SK-N-SH (cell line): Measurements from ENCODE around the gene GTPBP3. TPM values are rescaled to one million over a fixed set of nuclear protein-coding genes. Genes with fewer than 3 reads are reported as not detected.
"Not testable (repeated sequence)": the region's sequence is repeated elsewhere in the genome, so short reads cannot be mapped to it uniquely, and the experiment has no call there.

ENCODE experiments used
- CTCF ChIA-PET: fragments of 300-600, 350-600 bp; formaldehyde crosslinking; extraction: SDS; loops from one replicate; lab custom pipeline; 2021; lab: Yijun Ruan, JAX
- POLR2A ChIA-PET: fragments of 350-600 bp; sonication (Branson Sonifier 250); formaldehyde crosslinking; extraction: SDS; loops from one replicate; lab custom pipeline; 2020; ENCODE audit warnings: antibody characterized with exemption, inconsistent platforms; lab: Yijun Ruan, JAX
- DNase-seq: peaks from one replicate; pipeline ENCODE4 v3.0.0; 2012
- H2AFZ ChIP-seq: fragments of 200-600 bp; sonication (generic); 2 replicates; pipeline ENCODE4 v1.8.1; 2016; ENCODE audit warnings: antibody characterized with exemption, mild to moderate bottlenecking, low read depth
- H3F3A ChIP-seq: fragments of 200-600 bp; sonication (generic); replicated peaks from 2 replicates; pipeline ENCODE3; 2016; ENCODE audit warnings: antibody characterized with exemption, mild to moderate bottlenecking; ENCODE audit not compliant: insufficient read depth
- H3K27ac ChIP-seq, 2 experiments: fragments of 200-500 bp in 1 of 2; fragments of 200-600 bp in 1 of 2; sonication (Bioruptor generic) in 1 of 2; sonication (generic), shearing (Covaris generic) in 1 of 2; 2 replicates each; pipeline versions ENCODE4 v1.5.1 to v1.6.1; 2014 to 2016; ENCODE audit warnings: low read depth in 2 of 2, inconsistent platforms in 1 of 2, low read length in 1 of 2, mild to moderate bottlenecking in 1 of 2, mixed read lengths in 1 of 2
- H3K27me3 ChIP-seq: fragments of 200-600 bp; sonication (generic), shearing (Covaris generic); 2 replicates; pipeline ENCODE4 v1.6.1; 2016; ENCODE audit warnings: mixed run types; ENCODE audit not compliant: insufficient read depth
- H3K36me3 ChIP-seq, 2 experiments: fragments of 200-500 bp in 1 of 2; fragments of 200-600 bp in 1 of 2; sonication (Bioruptor generic) in 1 of 2; sonication (generic) in 1 of 2; replicated peaks in 1 of 2; 2 replicates each; pipeline versions ENCODE3 to v1.5.1; 2014 to 2016; ENCODE audit warnings: low read length in 1 of 2, mild to moderate bottlenecking in 1 of 2; ENCODE audit not compliant: insufficient read depth in 2 of 2, control insufficient read depth in 1 of 2
- H3K4me1 ChIP-seq, 2 experiments: fragments of 200-500 bp in 1 of 2; fragments of 200-600 bp in 1 of 2; sonication (Bioruptor generic) in 1 of 2; sonication (generic), shearing (Covaris generic) in 1 of 2; 2 replicates each; pipeline versions ENCODE4 v1.5.1 to v1.6.1; 2014 to 2016; ENCODE audit warnings: low read depth in 1 of 2, low read length in 1 of 2, mixed run types in 1 of 2; ENCODE audit not compliant: insufficient read depth in 2 of 2, control insufficient read depth in 1 of 2
- H3K4me2 ChIP-seq: fragments of 200-600 bp; sonication (generic), shearing (Covaris generic); 2 replicates; pipeline ENCODE4 v1.6.1; 2017; ENCODE audit warnings: mixed run types
- H3K4me3 ChIP-seq, 2 experiments: fragments of 200-500 bp in 1 of 2; fragments of 200-600 bp in 1 of 2; sonication (Bioruptor generic) in 1 of 2; sonication (generic), shearing (Covaris generic) in 1 of 2; 2 replicates each; pipeline versions ENCODE4 v1.5.1 to v1.8.1; 2014 to 2016; ENCODE audit warnings: low read depth in 2 of 2, inconsistent platforms in 1 of 2, low read length in 1 of 2, mild to moderate bottlenecking in 1 of 2, mixed read lengths in 1 of 2, moderate library complexity in 1 of 2
- H3K79me2 ChIP-seq: fragments of 200-600 bp; sonication (generic); 2 replicates; pipeline ENCODE4 v1.8.1; 2017; ENCODE audit warnings: mild to moderate bottlenecking; ENCODE audit not compliant: insufficient read depth
- H3K9ac ChIP-seq: fragments of 200-600 bp; sonication (generic); 2 replicates; pipeline ENCODE4 v1.6.1; 2017; ENCODE audit warnings: mixed run types
- H3K9me2 ChIP-seq: fragments of 200-600 bp; sonication (generic); 2 replicates; pipeline ENCODE4 v1.6.1; 2017; ENCODE audit warnings: mixed run types
- H3K9me3 ChIP-seq: fragments of 200-600 bp; sonication (generic); 2 replicates; pipeline ENCODE4 v1.6.1; 2017; ENCODE audit warnings: mixed run types, mild to moderate bottlenecking, moderate library complexity
- H4K20me1 ChIP-seq: fragments of 200-600 bp; sonication (generic); 2 replicates; pipeline ENCODE4 v1.6.1; 2017; ENCODE audit warnings: mild to moderate bottlenecking, mixed run types; ENCODE audit not compliant: insufficient read depth
- CHD2 ChIP-seq: fragments of 150-350 bp; IDR thresholded peaks from 2 replicates; pipeline ENCODE4 v1.6.1; 2018; ENCODE audit warnings: low read length; ENCODE audit not compliant: partially characterized antibody
- EZH2phosphoT487 ChIP-seq: fragments of 200-600 bp; sonication (generic); IDR thresholded peaks from 2 replicates; pipeline ENCODE4 v1.6.1; 2017; ENCODE audit warnings: low read depth, mixed run types, mild to moderate bottlenecking, antibody characterized with exemption, moderate library complexity, borderline replicate concordance
- MXI1 ChIP-seq: IDR thresholded peaks from 2 replicates; pipeline ENCODE4 v1.6.1; 2012; ENCODE audit warnings: mild to moderate bottlenecking, low read depth, low read length, improper control_type of control experiment
- PBX3 ChIP-seq: IDR thresholded peaks from 2 replicates; pipeline ENCODE4; 2012
- RAD21 ChIP-seq: IDR thresholded peaks from 2 replicates; pipeline ENCODE4 v1.6.1; 2012; ENCODE audit warnings: mild to moderate bottlenecking, low read length
- SMC3 ChIP-seq: IDR thresholded peaks from 2 replicates; pipeline ENCODE4 v1.6.1; 2012; ENCODE audit warnings: low read depth, low read length, improper control_type of control experiment
- TEAD4 ChIP-seq: IDR thresholded peaks from 2 replicates; pipeline ENCODE4 v1.4.0; 2012; ENCODE audit warnings: mild to moderate bottlenecking, borderline replicate concordance; ENCODE audit not compliant: insufficient read depth
- YY1 ChIP-seq: IDR thresholded peaks from 2 replicates; pipeline ENCODE4 v1.4.0; 2012; ENCODE audit warnings: low read depth, mild to moderate bottlenecking
- WGBS: methylation state at CpG from one replicate; pipeline ENCODE4 v1.1.6; 2017; ENCODE audit warnings: low lambda C conversion rate; 5-methylcytosine and 5-hydroxymethylcytosine counted together
- polyA plus RNA-seq, 3 experiments: library from polyadenylated mRNA; depleted of rRNA; stranded (reverse); fragments of >200 nt; gene quantifications; 2 replicates each; pipeline ENCODE4 v1.2.3, GENCODE V29; 2012

GTPBP3 gene
- polyA plus RNA-seq, 1 of the 3 experiments (the other 2 are of a cell fraction), result 21.6 TPM

DNA sequence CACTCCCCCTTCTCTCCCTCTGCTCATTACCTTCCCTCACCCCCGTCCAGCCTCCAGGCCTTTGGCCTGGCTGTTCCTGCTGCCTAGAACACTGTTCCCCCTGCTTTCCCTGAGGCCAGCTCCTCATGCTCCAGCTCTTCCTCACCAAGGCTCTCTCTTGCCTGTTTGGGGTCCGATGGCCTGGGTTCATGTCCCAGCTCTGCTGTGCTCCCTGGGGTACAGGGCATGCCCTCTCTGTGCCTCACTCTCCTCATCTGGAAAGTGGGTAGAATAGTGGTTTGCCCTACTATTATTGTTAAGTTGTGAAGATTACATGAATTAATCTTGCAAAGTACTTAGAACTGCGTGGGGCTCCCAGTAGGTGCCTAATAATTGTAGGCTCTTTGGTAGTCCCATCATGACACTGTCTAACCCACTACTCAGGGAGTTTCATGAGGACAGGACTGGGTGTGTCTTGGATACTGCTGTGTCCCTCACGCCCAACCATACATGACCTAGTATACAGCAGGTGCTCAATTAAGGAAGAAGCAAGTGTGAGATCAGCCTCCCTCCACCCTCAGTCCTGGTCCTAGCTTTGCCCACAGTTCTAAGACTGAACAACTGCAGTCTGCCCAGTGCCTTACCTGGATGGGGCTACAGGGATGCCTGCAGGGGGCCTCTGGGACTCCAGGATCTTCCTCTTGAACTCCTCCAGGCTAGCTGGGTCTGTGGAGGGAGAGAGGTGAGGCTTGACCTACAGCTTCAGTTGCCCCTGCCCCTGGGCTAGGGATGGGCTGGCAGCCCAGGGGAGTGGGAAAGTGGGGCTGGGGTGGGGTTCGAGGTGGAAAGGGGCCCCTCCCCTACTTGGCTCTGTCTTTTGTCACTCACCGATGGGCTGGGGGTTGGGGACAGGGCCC lies 22.8 kb downstream of the GTPBP3 start:
- Histone ChIP-seq H3K9ac (no peak overlapping the region), H3K27ac (no peak overlapping the region), H3K4me1 (no peaks in the 10 kb centered on the region), H3K27me3 (no peaks in the 10 kb centered on the region), H3K9me3 (no peaks in the 10 kb centered on the region), H3K36me3 (no peaks in the 10 kb centered on the region), H3F3A (no peaks in the 10 kb centered on the region), H3K9me2 (no peaks in the 10 kb centered on the region), H3K4me3 (no peak overlapping the region), H3K79me2 (no peaks in the 10 kb centered on the region), H4K20me1 (no peaks in the 10 kb centered on the region), H2AFZ (no peak overlapping the region)
- CTCF ChIA-PET, result interaction anchor here (1.7 kb wide), 2 partner anchors 24 to 26 kb away, joined by 3 to 5 read pairs; no protein-coding TSS in a partner anchor
- WGBS, result 46% methylated on average over 5 of the region's 6 CpGs
- TF ChIP-seq YY1 (no peak), CHD2 (no peak), SMC3 (no peak), RAD21 (no peak), PBX3 (no peak), MXI1 (no peak), EZH2phosphoT487 (no peak), TEAD4 (no peak)
- TF ChIP-seq, all 33 proteins: peak for 0
- no peak overlapping the region for H3K4me2 ChIP-seq
- no peak for DNase-seq
- POLR2A ChIA-PET, result no interaction called here

DNA sequence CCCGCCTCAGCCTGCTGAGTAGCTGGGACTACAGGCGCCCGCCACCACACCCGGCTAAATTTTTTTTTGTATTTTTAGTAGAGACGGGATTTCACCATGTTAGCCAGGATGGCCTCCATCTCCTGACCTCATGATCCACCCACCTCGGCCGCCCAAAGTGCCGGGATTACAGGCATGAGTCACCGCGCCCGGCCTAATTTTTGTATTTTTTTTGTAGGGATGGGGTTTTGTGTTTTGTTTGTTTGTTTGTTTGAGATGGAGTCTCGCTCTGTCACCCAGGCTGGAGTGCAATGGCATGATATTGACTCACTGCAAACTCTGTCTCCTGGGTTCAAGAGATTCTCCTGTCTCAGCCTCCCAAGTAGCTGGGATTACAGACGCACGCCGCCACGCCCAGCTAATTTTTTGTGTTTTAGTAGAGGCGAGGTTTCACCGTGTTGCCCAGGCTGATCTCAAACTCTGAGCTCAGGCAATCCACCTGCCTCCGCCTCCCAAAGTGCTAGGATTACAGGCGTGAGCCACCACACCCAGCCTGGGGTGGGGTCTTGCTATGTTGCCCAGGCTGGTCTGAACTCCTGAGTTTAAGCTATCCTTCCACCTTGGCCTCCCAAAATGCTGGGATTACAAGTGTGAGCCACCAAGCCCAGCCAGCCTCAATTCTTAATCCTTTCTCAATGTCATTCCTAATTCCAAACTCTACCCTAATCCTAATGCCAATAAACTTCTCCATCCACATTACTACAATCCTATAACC lies 26.7 kb downstream of the GTPBP3 start:
- DNase-seq, H3K27me3 ChIP-seq, H3F3A ChIP-seq, H3K36me3 ChIP-seq, H3K4me1 ChIP-seq, H3K9ac ChIP-seq, H4K20me1 ChIP-seq, H3K9me3 ChIP-seq, H3K9me2 ChIP-seq, H3K4me3 ChIP-seq, H3K79me2 ChIP-seq, H3K27ac ChIP-seq, H2AFZ ChIP-seq, POLR2A ChIA-PET, H3K4me2 ChIP-seq: not testable (repeated sequence)
- whole genome bisulfite sequencing, result 68% methylated on average over 20 of the region's 20 CpGs
- CTCF ChIA-PET, result interaction anchor here (2.0 to 3.1 kb wide), 2 partner anchors 15 to 21 kb away, joined by 4 to 14 read pairs; no protein-coding TSS in a partner anchor
